ENCODE results near the gene ANO2. TPM values are rescaled to one million over a fixed set of nuclear protein-coding genes. Genes with fewer than 3 reads are reported as not detected.

ANO2 gene
- total RNA-seq, 1 donor from 2014 or later = not detected

- no peak for FAIRE-seq
- no peaks in the 10 kb centered on the region for H3K36me3 ChIP-seq (ENCODE audit: control insufficient read depth, insufficient read depth, low read length)
- no peaks in the 10 kb centered on the region for H3K27me3 ChIP-seq (ENCODE audit: control insufficient read depth, insufficient read depth, low read length)
- no peak for TF ChIP-seq CTCF (IDR thresholded peaks at IDR 0.05; ENCODE audit: insufficient read depth, low read length, severe bottlenecking)
- no peak overlapping the region for H3K4me3 ChIP-seq (ENCODE audit: low read depth, low read length)
- no peak for DNase-seq (ENCODE audit: low read depth)
Measured at GRCh38 chr12:5870183-5870582, 74.9 kb downstream of the ANO2 start.

GRCh38 chr12:5868625-5869295 lies 76.3 kb downstream of the ANO2 start:
- H3K27me3 ChIP-seq (ENCODE audit: control insufficient read depth, insufficient read depth, low read length) = no peaks in the 10 kb centered on the region
- no peak overlapping the region for H3K4me3 ChIP-seq (ENCODE audit: low read depth, low read length)
- peak; percentile 50 for FAIRE-seq
- no peak for TF ChIP-seq CTCF (IDR thresholded peaks at IDR 0.05; ENCODE audit: insufficient read depth, low read length, severe bottlenecking)
- H3K36me3 ChIP-seq (ENCODE audit: control insufficient read depth, insufficient read depth, low read length) = no peaks in the 10 kb centered on the region
- no peak for DNase-seq (ENCODE audit: low read depth)

- no peak for TF ChIP-seq CTCF (IDR thresholded peaks at IDR 0.05; ENCODE audit: insufficient read depth, low read length, severe bottlenecking)
- Histone ChIP-seq H3K27me3 (ENCODE audit: control insufficient read depth, insufficient read depth, low read length) (no peaks in the 10 kb centered on the region), H3K4me3 (ENCODE audit: low read depth, low read length) (no peak overlapping the region), H3K36me3 (ENCODE audit: control insufficient read depth, insufficient read depth, low read length) (no peaks in the 10 kb centered on the region)
- DNase-seq (ENCODE audit: low read depth) = no peak
- peak; percentile 96 for FAIRE-seq
Measured at GRCh38 chr12:5865397-5865796, 79.7 kb downstream of the ANO2 start.

GRCh38 chr12:5864972-5865371 lies 80.1 kb downstream of the ANO2 start:
- Histone ChIP-seq H3K27me3 (ENCODE audit: control insufficient read depth, insufficient read depth, low read length) (no peaks in the 10 kb centered on the region), H3K36me3 (ENCODE audit: control insufficient read depth, insufficient read depth, low read length) (no peaks in the 10 kb centered on the region), H3K4me3 (ENCODE audit: low read depth, low read length) (no peak overlapping the region)
- FAIRE-seq = no peak
- TF ChIP-seq CTCF (IDR thresholded peaks at IDR 0.05; ENCODE audit: insufficient read depth, low read length, severe bottlenecking) = no peak
- peak; percentile 25 for DNase-seq (ENCODE audit: low read depth)

- H3K4me3 ChIP-seq (ENCODE audit: low read depth, low read length) = no peak overlapping the region
- FAIRE-seq = no peak
Measured at GRCh38 chr12:5864301-5864700, 80.8 kb downstream of the ANO2 start.

More at GRCh38 chr12:5864301-5864700, 80.8 kb downstream of the ANO2 start:
- TF ChIP-seq CTCF (IDR thresholded peaks at IDR 0.05; ENCODE audit: insufficient read depth, low read length, severe bottlenecking) = no peak
- no peaks in the 10 kb centered on the region for H3K27me3 ChIP-seq (ENCODE audit: control insufficient read depth, insufficient read depth, low read length)
- no peaks in the 10 kb centered on the region for H3K36me3 ChIP-seq (ENCODE audit: control insufficient read depth, insufficient read depth, low read length)
- DNase-seq (ENCODE audit: low read depth) = no peak

All from bronchial epithelial cell (primary cell).